GM21515 (cell line): ENCODE results near the gene ITGA7.

Source experiments
- ATAC-seq: cut with Tn5 transposase; IDR thresholded peaks from one replicate; pipeline ENCODE4 v1.9.1; 2021; ENCODE audit not compliant: unreplicated experiment

Gene ITGA7

GRCh38 chr12:55703901-55704761, 3.6 kb downstream of the ITGA7 start:
- no peak for ATAC-seq

DNA sequence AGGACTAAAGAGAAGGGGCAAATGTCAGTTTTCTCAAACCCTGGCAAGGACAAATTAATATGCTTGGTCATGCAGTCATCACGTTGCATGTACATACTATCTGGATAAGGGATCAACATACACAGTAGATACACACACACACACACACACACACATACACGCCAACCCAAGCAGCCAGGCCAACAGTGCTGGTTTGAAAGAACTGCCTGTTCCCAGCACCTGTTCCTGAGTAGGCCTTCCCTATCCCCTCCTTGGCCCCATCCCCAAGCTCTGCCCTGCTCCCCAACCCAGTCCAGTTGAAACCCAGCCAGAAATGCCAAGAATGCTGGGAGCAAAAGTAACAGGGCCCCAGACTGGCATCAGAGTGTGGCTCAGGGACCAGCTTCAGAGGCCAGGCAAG, 4.4 kb downstream of the ITGA7 start:
- no peak for ATAC-seq

GRCh38 chr12:55702861-55703260, 4.8 kb downstream of the ITGA7 start:
- no peak for ATAC-seq

- ATAC-seq = no peak
These were observed 7.3 kb downstream of the ITGA7 start for GRCh38 chr12:55700255-55701018.

DNA sequence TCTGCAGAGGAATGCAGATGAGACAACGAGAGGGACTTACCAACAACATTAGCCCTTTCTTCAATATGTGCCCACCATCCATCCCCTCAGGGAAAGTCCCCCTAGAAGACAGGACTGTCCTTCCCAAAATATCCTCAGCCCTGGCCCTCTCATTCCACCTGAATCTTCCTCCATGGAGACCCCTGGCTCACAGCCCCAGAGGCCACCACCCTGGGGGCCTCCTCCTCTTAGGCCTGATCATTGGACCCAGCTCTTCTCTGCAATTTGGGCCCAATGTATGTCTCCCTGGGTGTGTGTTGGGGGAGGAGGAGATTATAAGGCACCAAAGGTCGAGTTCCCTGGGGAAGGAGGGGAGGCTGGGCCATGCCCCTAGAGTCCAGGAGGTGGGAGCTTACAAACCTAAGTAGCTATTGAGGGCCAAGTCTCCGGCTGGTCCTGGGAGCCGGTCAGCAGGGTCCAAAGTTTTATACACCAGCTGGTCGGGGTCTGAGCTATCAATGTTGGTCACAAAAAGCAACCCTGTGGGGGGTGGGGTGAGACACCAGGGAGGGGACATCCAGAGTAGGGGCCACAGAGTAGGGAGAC, 8.1 kb downstream of the ITGA7 start:
- ATAC-seq = no peak

DNA sequence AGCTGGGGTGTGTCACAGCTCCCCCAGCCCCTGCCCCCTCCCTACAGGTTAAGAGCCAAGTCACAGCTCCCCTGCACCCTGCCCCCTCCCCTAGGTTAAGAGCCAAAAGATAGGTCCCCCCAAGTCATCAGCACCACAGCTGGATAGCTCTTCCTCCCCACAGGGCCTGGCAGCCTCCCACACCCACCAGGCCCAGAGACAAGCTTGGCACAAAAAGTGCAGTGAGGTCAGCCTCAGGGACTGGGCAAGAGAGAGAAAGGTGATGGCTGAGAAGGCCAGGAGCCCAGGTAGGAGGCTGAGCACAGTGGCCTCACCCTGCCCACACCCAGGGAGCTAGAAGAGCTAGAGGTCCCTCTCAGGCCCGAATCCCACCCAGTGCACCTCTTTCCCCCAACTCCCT, 8.7 kb downstream of the ITGA7 start:
- ATAC-seq = no peak

- no peak for ATAC-seq
These were observed 9.3 kb downstream of the ITGA7 start for GRCh38 chr12:55698241-55698955.

DNA sequence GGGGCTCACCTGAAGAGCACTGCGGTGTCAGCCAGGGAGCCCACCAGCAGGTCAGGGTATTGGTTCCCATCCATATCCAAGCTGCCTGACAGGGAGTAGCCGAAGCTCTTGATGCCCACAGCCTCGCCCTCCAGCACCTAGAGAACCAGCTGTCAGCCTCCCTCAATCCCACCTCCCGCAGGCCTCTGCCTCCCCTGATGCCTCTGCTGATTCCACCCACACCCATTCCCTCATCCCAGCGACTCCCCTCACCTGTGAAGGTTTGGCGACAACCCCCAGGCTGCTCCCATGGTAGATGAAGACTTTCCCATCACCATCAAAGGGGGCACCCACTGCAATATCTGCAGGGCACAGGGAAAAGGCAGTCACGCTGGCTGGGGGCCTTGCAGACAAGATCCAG, 10.0 kb downstream of the ITGA7 start:
- ATAC-seq = no peak

DNA sequence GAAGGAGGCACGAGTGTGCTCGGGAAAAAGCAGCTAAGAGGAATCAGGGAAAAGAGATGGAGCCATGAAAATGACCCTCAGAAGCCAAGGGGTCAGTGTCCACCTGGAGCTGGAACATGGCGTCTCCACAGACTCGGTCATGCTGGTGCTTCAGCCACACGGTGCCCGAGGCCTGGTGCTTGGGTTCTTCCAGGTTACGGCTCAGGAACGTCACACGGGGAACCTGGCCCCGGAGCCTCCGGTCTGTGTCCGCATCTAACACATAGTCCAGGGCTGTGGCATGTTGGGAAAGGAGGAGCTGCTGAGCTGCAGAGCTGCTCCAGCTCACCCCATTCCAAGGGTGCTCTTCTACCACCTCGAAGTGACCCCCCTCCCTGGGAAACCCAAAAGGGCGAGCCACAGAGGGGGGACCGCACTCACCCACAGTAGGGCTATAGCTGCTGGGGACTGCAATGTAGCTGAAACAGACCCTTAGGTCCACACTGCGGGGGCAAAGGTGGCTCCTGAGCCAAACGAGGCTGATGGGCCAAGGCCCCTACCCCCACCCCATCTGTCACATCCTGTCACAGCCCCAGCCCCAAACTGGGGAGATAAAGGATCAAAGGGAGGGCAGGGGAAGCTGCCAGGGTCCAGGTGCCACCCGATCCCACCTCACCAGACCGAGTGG, 10.8 kb downstream of the ITGA7 start:
- ATAC-seq = no peak

DNA sequence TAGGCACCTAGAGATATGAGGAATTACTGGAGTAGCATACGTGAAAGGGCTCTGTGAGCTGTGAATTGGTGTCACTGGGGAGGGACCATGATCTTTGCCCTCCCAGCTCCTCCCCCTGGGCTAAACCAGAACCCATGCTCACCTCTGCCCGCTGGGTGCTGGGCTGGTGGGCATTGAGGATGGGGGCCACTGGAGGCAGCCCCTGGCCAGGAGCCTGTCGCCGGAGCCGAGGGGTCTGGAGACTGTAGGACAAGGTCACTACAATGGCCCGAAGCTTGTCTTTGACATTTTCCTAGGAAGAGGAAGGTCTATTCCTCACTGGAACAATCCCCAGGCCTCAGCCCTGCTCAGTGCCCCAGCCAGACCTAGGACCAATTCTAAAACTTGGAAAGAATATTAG, 11.6 kb downstream of the ITGA7 start:
- no peak for ATAC-seq

GRCh38 chr12:55695349-55695748, 12.4 kb downstream of the ITGA7 start:
- no peak for ATAC-seq

- no peak for ATAC-seq
These were observed 13.1 kb downstream of the ITGA7 start for GRCh38 chr12:55694651-55695050.

- ATAC-seq = no peak
These were observed 13.6 kb downstream of the ITGA7 start for GRCh38 chr12:55694188-55694515.

- ATAC-seq = no peak
These were observed 14.1 kb downstream of the ITGA7 start for GRCh38 chr12:55693323-55694187.

- no peak for ATAC-seq
These were observed 14.9 kb downstream of the ITGA7 start for GRCh38 chr12:55692631-55693322.

DNA sequence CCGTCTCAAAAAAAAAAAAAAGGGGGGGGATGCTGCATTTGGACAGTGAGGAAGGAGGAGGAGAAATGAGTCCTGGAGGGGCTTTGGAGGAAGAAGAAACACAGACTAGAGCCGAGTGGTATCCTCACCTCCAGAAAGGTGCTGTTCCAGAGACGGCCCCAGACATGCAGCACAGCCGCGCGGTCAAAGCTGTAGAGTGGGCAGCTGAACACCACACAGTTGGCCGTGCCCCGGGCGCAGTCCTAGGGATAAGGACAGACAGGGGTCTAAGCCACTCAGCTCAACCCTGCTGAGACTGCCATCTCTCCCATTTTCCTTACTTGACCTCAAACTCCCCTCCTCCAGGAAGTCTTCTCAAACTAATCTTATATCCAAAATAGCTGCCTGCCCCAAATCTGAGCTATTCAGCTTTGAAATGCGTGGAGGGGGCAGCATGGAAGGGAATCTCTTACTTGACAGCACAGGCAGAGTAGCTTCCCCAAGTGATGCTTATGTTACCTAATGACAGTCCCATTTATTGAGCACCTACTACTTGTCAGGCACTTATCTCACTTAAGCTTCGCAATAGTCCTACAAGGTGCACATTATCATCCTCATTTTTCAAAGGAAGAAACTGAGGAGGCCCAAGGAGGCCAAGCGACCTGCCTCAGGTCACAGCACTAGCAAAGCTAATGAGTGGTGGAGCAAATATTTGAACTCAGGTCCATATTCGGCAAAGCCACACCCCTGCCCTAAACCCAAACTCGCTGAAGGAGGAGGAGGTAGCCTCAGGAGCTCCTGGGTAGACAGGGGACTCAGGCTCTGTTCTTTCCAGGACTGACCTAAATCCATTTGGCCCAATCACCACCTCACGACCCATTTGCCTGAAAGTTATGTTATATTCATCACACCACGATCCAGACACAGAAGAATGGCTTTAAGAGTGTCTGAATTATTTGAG, 18.7 kb downstream of the ITGA7 start:
- no peak for ATAC-seq

DNA sequence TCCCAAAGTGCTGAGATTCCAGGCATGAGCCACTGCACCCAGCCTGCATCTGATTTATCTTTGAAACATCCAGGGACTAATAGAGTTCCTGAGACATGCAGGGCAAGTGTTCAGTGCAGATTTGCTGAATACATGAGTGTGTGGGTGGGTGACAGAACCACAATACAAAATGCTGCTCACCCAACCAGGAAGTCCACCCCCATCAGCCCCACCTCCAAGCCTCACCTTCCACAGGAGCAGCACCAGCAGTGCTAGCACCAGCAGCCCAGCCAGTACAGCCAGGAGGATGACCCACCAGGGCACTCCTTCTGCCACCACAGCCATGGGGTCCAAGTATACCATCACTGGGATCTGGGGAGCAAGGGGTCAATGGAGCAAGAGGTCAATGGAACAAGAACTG, 20.0 kb downstream of the ITGA7 start:
- no peak for ATAC-seq

DNA sequence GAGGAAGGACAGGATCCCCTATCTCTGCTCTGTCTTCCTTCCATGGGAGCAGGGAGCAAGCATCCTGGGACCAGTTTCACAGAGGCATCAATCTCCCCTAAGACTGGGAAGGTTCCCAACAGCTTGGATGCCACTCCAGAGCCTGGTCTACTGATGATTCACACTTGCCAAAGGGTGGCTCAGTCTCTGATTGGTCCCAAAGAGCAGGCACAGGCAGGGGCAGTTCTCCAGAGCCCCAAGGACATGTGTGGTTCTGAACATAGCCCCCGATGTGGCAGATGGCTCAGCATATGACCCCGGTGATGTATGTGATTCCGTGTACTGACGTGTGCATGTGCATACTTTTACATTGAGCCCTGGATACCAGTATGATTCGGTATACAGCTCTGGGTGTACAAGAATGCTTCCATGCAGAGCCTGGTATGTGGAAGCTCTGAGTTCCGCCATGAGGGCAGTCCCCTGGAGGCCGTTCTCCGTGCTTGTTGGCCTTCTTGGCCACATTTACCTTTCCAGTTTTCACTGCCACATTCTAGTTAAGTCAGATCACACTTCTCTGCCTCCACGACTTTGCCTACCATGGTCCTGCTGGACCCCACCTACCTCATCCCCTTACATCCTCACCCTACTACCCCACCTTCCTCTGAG, 21.2 kb downstream of the ITGA7 start:
- no peak for ATAC-seq
